ENCODE measurements around the gene CREB5.

DNA sequence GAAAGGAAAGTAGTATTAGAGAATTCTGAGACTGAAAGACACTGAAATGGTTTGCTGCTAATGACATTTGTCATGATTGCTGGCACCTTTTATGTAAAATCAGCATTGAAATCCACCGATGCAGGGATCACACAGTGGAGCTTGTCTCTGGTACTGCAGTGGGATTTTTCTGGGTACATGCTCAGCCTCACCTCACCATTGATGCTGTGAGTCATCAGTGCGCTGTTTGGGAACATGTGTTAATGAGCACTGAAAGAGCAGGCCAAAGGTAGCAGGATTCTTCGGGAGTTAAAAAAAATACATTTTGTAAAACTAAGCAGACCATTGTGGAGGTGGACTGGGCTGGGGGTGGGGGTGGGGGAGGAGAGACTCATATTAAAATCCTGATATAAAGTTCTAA is 174.9 kb downstream of the CREB5 start:
- TF ChIP-seq TAF1 (CRISPR knock-in tag; IDR thresholded peaks at IDR 0.05) (no peak), ZNF546 (CRISPR knock-in tag; conservative IDR thresholded peaks at IDR 0.05) (no peak), KDM1A (CRISPR knock-in tag; IDR thresholded peaks at IDR 0.05) (no peak), BHLHE40 (IDR thresholded peaks at IDR 0.05; ENCODE audit: low read length) (no peak), POLR2AphosphoS5 (IDR thresholded peaks at IDR 0.05; ENCODE audit: low read depth, low read length) (no peak)
- TF ChIP-seq, protein P1, sequence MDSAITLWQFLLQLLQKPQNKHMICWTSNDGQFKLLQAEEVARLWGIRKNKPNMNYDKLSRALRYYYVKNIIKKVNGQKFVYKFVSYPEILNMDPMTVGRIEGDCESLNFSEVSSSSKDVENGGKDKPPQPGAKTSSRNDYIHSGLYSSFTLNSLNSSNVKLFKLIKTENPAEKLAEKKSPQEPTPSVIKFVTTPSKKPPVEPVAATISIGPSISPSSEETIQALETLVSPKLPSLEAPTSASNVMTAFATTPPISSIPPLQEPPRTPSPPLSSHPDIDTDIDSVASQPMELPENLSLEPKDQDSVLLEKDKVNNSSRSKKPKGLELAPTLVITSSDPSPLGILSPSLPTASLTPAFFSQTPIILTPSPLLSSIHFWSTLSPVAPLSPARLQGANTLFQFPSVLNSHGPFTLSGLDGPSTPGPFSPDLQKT (CRISPR knock-in tag; IDR thresholded peaks at IDR 0.05; ENCODE audit: borderline replicate concordance), result no peak
- TF ChIP-seq, protein P2, sequence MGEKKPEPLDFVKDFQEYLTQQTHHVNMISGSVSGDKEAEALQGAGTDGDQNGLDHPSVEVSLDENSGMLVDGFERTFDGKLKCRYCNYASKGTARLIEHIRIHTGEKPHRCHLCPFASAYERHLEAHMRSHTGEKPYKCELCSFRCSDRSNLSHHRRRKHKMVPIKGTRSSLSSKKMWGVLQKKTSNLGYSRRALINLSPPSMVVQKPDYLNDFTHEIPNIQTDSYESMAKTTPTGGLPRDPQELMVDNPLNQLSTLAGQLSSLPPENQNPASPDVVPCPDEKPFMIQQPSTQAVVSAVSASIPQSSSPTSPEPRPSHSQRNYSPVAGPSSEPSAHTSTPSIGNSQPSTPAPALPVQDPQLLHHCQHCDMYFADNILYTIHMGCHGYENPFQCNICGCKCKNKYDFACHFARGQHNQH (CRISPR knock-in tag; IDR thresholded peaks at IDR 0.05), result no peak
